HepG2 (cell line): ENCODE data around the gene PSMB10. TPM values are rescaled to one million over a fixed set of nuclear protein-coding genes. Genes with fewer than 3 reads are reported as not detected.

Source experiments
- AHR ChIP-seq: IDR thresholded peaks from 2 replicates; pipeline ENCODE4 v1.6.1; 2018; ENCODE audit warnings: missing genetic modification reagents, missing compliant biosample characterization
- DNMT3B ChIP-seq: conservative IDR thresholded peaks from 2 replicates; pipeline ENCODE4 v1.6.1; 2016; ENCODE audit warnings: missing biosample characterization, control low read depth
- IRF2 ChIP-seq: IDR thresholded peaks from 2 replicates; pipeline ENCODE4 v1.6.1; 2018; ENCODE audit warnings: missing genetic modification reagents, missing compliant biosample characterization
- ISL2 ChIP-seq: sonication (generic); formaldehyde crosslinking; IDR thresholded peaks from 2 replicates; pipeline ENCODE4 v1.5.0; 2020; ENCODE audit warnings: missing genetic modification reagents
- KDM1A ChIP-seq: IDR thresholded peaks from 2 replicates; pipeline ENCODE4 v1.6.1; 2016; ENCODE audit warnings: missing compliant biosample characterization
- KMT2A ChIP-seq: sonication (generic); formaldehyde crosslinking; IDR thresholded peaks from 2 replicates; pipeline ENCODE4 v1.4.0; 2020; ENCODE audit warnings: missing genetic modification reagents
- NPAS2 ChIP-seq: sonication (generic); formaldehyde crosslinking; IDR thresholded peaks from 2 replicates; pipeline ENCODE4 v1.8.0; 2022; ENCODE audit warnings: mild to moderate bottlenecking, missing genetic modification reagents, borderline replicate concordance
- PATZ1 ChIP-seq: sonication (generic); formaldehyde crosslinking; IDR thresholded peaks from 2 replicates; pipeline ENCODE4 v1.4.0; 2020; ENCODE audit warnings: missing genetic modification reagents
- POLR2G ChIP-seq: fragments of 200-400 bp; formaldehyde crosslinking; IDR thresholded peaks from 2 replicates; pipeline ENCODE4 v1.6.1; 2018; ENCODE audit warnings: mild to moderate bottlenecking, low read depth, low read length, moderate library complexity
- SSRP1 ChIP-seq: IDR thresholded peaks from 2 replicates; pipeline ENCODE4 v1.6.1; 2016; ENCODE audit warnings: control low read depth
- TBP ChIP-seq: sonication (generic); formaldehyde crosslinking; IDR thresholded peaks from 2 replicates; pipeline ENCODE4 v1.5.0; 2020; ENCODE audit warnings: missing genetic modification reagents
- TOE1 ChIP-seq: sonication (generic); formaldehyde crosslinking; IDR thresholded peaks from 2 replicates; pipeline ENCODE4 v1.4.0; 2020; ENCODE audit warnings: mild to moderate bottlenecking, missing genetic modification reagents
- ZC3H13 ChIP-seq: sonication (generic); formaldehyde crosslinking; IDR thresholded peaks from 2 replicates; pipeline ENCODE4 v1.8.1; 2023; ENCODE audit warnings: mild to moderate bottlenecking, missing genetic modification reagents, moderate library complexity
- ZNF232 ChIP-seq: sonication (generic); formaldehyde crosslinking; IDR thresholded peaks from 2 replicates; pipeline ENCODE4 v1.4.0; 2020; ENCODE audit warnings: missing genetic modification reagents, borderline replicate concordance
- ZNF337 ChIP-seq: sonication (generic); formaldehyde crosslinking; IDR thresholded peaks from 2 replicates; pipeline ENCODE4 v1.5.1; 2020; ENCODE audit warnings: missing genetic modification reagents, low read depth, mild to moderate bottlenecking, borderline replicate concordance
- ZNF441 ChIP-seq: sonication (generic); formaldehyde crosslinking; IDR thresholded peaks from 2 replicates; pipeline ENCODE4 v1.7.0; 2021; ENCODE audit warnings: missing genetic modification reagents, borderline replicate concordance
- ZNF580 ChIP-seq: IDR thresholded peaks from 2 replicates; pipeline ENCODE4 v1.6.1; 2016; ENCODE audit warnings: low read depth, borderline replicate concordance
- ZNF614 ChIP-seq: IDR thresholded peaks from 2 replicates; pipeline ENCODE4 v1.6.1; 2018; ENCODE audit warnings: missing biosample characterization, missing genetic modification reagents, inconsistent platforms, borderline replicate concordance
- ZNF629 ChIP-seq: sonication (generic); formaldehyde crosslinking; conservative IDR thresholded peaks from 2 replicates; pipeline ENCODE4 v1.5.0; 2020; ENCODE audit warnings: missing genetic modification reagents
- ZNF652 ChIP-seq: IDR thresholded peaks from 2 replicates; pipeline ENCODE4 v1.6.1; 2016; ENCODE audit warnings: low read depth, borderline replicate concordance
- polyA plus RNA-seq, 8 experiments: library from polyadenylated mRNA; depleted of rRNA in 3 of 8; stranded (reverse) in 7 of 8; unstranded in 1 of 8; fragments of >200 nt; fragmentation: Illumina TruSeq in 4 of 8; extraction: Trizol in 4 of 8; gene quantifications; 2 replicates each; pipeline versions ENCODE4 v1.2.1 to v1.2.3, GENCODE V29; 2011 to 2016; ENCODE audit warnings: low read depth in 4 of 8, missing spikeins in 1 of 8, mixed read lengths in 1 of 8; ENCODE audit not compliant: insufficient read depth in 1 of 8
- total RNA-seq, 5 experiments: library from RNA; depleted of rRNA; stranded (reverse); fragments of >200 nt; fragmentation: Illumina TruSeq; extraction: Trizol; gene quantifications; 2 replicates each; pipeline ENCODE4 v1.2.3, GENCODE V29; 2016; ENCODE audit warnings: low read depth in 1 of 5
- TF ChIP-seq, protein P1 (sequence below): sonication (generic); formaldehyde crosslinking; IDR thresholded peaks from 2 replicates; pipeline ENCODE4 v1.8.1; 2023; ENCODE audit warnings: mild to moderate bottlenecking, missing genetic modification reagents
- TF ChIP-seq, protein P2 (sequence below): sonication (generic); formaldehyde crosslinking; IDR thresholded peaks from 2 replicates; pipeline ENCODE4 v1.8.0; 2023; ENCODE audit warnings: mild to moderate bottlenecking, missing genetic modification reagents
- TF ChIP-seq, protein P3 (sequence below): sonication (generic); formaldehyde crosslinking; IDR thresholded peaks from 2 replicates; pipeline ENCODE4 v1.4.0; 2020; ENCODE audit warnings: mild to moderate bottlenecking, missing genetic modification reagents
- TF ChIP-seq, protein P4 (sequence below): sonication (generic); formaldehyde crosslinking; IDR thresholded peaks from 2 replicates; pipeline ENCODE4 v1.4.0; 2020; ENCODE audit warnings: mild to moderate bottlenecking, missing genetic modification reagents

PSMB10 gene
- total and polyA plus RNA-seq, 2 of the 13 experiments (the other 11 are each of a cell fraction or from before 2014, with no cell fraction given), result 12.7 to 65.9 TPM

GRCh38 chr16:67936880-67937605, 393 bp upstream of the PSMB10 start (continued):
- 0 out of 2 replicates have a peak, but pooled peaks have one; percentile 11 for TF ChIP-seq ZNF652
- 0 out of 2 replicates have a peak, but pooled peaks have one; percentile 10 for TF ChIP-seq ZNF614 (CRISPR knock-in tag)
- TF ChIP-seq ZNF232 (CRISPR knock-in tag), result peak; percentile 47; the same call in 1 of the 2 replicates
- TF ChIP-seq ZC3H13 (CRISPR knock-in tag), result peak; percentile 89
- TF ChIP-seq ZNF441 (CRISPR knock-in tag), result 0 out of 2 replicates have a peak, but pooled peaks have one; percentile 12
- 0 out of 2 replicates have a peak, but pooled peaks have one; percentile 14 for TF ChIP-seq ZNF337 (CRISPR knock-in tag)
- 0 out of 2 replicates have a peak, but pooled peaks have one; percentile 12 for TF ChIP-seq ZNF580 (CRISPR knock-in tag)
- TF ChIP-seq, protein P1, sequence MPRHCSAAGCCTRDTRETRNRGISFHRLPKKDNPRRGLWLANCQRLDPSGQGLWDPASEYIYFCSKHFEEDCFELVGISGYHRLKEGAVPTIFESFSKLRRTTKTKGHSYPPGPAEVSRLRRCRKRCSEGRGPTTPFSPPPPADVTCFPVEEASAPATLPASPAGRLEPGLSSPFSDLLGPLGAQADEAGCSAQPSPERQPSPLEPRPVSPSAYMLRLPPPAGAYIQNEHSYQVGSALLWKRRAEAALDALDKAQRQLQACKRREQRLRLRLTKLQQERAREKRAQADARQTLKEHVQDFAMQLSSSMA (CRISPR knock-in tag), result 0 out of 2 replicates have a peak, but pooled peaks have one; percentile 70
- TF ChIP-seq, protein P2, sequence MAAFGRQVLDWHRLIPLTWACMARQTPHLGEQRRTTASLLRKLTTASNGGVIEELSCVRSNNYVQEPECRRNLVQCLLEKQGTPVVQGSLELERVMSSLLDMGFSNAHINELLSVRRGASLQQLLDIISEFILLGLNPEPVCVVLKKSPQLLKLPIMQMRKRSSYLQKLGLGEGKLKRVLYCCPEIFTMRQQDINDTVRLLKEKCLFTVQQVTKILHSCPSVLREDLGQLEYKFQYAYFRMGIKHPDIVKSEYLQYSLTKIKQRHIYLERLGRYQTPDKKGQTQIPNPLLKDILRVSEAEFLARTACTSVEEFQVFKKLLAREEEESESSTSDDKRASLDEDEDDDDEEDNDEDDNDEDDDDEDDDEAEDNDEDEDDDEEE (CRISPR knock-in tag), result 0 out of 2 replicates have a peak, but pooled peaks have one; percentile 7
- no peak for TF ChIP-seq AHR
- TF ChIP-seq PATZ1, result 0 out of 2 replicates have a peak, but pooled peaks have one; percentile 6
- TF ChIP-seq NPAS2 (CRISPR knock-in tag), result 0 out of 2 replicates have a peak, but pooled peaks have one; percentile 47
- TF ChIP-seq DNMT3B (CRISPR knock-in tag), result 0 out of 2 replicates have a peak, but pooled peaks have one; percentile 3
- TF ChIP-seq TBP (CRISPR knock-in tag), result no peak
- TF ChIP-seq KMT2A, result 0 out of 2 replicates have a peak, but pooled peaks have one; percentile 0
- TF ChIP-seq, protein P3, sequence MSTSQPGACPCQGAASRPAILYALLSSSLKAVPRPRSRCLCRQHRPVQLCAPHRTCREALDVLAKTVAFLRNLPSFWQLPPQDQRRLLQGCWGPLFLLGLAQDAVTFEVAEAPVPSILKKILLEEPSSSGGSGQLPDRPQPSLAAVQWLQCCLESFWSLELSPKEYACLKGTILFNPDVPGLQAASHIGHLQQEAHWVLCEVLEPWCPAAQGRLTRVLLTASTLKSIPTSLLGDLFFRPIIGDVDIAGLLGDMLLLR (CRISPR knock-in tag), result peak; percentile 70
- TF ChIP-seq POLR2G, result peak; percentile 19; the same call in 1 of the 2 replicates
- TF ChIP-seq SSRP1, result peak; percentile 83
- TF ChIP-seq ISL2, result no peak
- TF ChIP-seq, protein P4, sequence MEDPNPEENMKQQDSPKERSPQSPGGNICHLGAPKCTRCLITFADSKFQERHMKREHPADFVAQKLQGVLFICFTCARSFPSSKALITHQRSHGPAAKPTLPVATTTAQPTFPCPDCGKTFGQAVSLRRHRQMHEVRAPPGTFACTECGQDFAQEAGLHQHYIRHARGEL (CRISPR knock-in tag), result 0 out of 2 replicates have a peak, but pooled peaks have one; percentile 22
- 0 out of 2 replicates have a peak, but pooled peaks have one; percentile 6 for TF ChIP-seq ZNF629 (CRISPR knock-in tag)
- TF ChIP-seq KDM1A (CRISPR knock-in tag), result no peak
- 0 out of 2 replicates have a peak, but pooled peaks have one; percentile 4 for TF ChIP-seq IRF2 (CRISPR knock-in tag)
- TF ChIP-seq TOE1, result no peak
